Nephron progenitor cell (in vitro differentiated cells): ENCODE measurements around the gene CLECL1.
"Not testable (repeated sequence)": the region's sequence is repeated elsewhere in the genome, so short reads cannot be mapped to it uniquely, and the experiment has no call there.

ENCODE experiments used
- DNase-seq: peaks from one replicate; pipeline ENCODE4 v3.0.0; 2021
- H3K27ac Mint-ChIP-seq: 2 replicates; pipeline ENCODE4 v1.8.0; 2021; ENCODE audit warnings: mild to moderate bottlenecking, moderate library complexity, mixed read lengths
- H3K27me3 Mint-ChIP-seq: 2 replicates; pipeline ENCODE4 v1.8.0; 2021; ENCODE audit warnings: mild to moderate bottlenecking, low read depth, mixed read lengths; ENCODE audit not compliant: poor library complexity
- H3K36me3 Mint-ChIP-seq: 2 replicates; pipeline ENCODE4 v1.8.0; 2021; ENCODE audit warnings: low read depth, mixed read lengths
- H3K4me1 Mint-ChIP-seq: 2 replicates; pipeline ENCODE4 v1.8.0; 2021; ENCODE audit warnings: mixed read lengths
- H3K4me3 Mint-ChIP-seq: 2 replicates; pipeline ENCODE4 v1.8.0; 2021; ENCODE audit warnings: mild to moderate bottlenecking, moderate library complexity, mixed read lengths
- H3K9me3 Mint-ChIP-seq: 2 replicates; pipeline ENCODE4 v1.8.0; 2021; ENCODE audit warnings: mild to moderate bottlenecking, moderate library complexity, mixed read lengths
- CTCF ChIP-seq: fragments of 200-600 bp; sonication (generic); IDR thresholded peaks from 2 replicates; pipeline ENCODE4 v1.5.0; 2021; ENCODE audit warnings: antibody characterized with exemption

The CLECL1 gene

GRCh38 chr12:9706086-9706685 lies 26.7 kb downstream of the CLECL1 start:
- H3K27me3 Mint-ChIP-seq: peaks cover 8% of the 10 kb centered on the region
- H3K4me1 Mint-ChIP-seq: no peaks in the 10 kb centered on the region
- no peak overlapping the region for H3K4me3 Mint-ChIP-seq
- H3K9me3 Mint-ChIP-seq: peaks cover 27% of the 10 kb centered on the region
- H3K36me3 Mint-ChIP-seq: no peaks in the 10 kb centered on the region
- no peak overlapping the region for H3K27ac Mint-ChIP-seq
- no peak for TF ChIP-seq CTCF
- no peak for DNase-seq

- not testable (repeated sequence) for H3K4me1 Mint-ChIP-seq, H3K4me3 Mint-ChIP-seq, H3K27ac Mint-ChIP-seq, H3K36me3 Mint-ChIP-seq, DNase-seq, H3K27me3 Mint-ChIP-seq
- peaks cover 27% of the 10 kb centered on the region for H3K9me3 Mint-ChIP-seq
Observed at GRCh38 chr12:9704561-9704960, 28.3 kb downstream of the CLECL1 start.

- peaks cover 45% of the 10 kb centered on the region for H3K9me3 Mint-ChIP-seq
- H3K4me3 Mint-ChIP-seq: no peak overlapping the region
- peaks cover 13% of the 10 kb centered on the region for H3K36me3 Mint-ChIP-seq
- H3K27ac Mint-ChIP-seq: no peak overlapping the region
- H3K4me1 Mint-ChIP-seq: no peaks in the 10 kb centered on the region
- H3K27me3 Mint-ChIP-seq: peaks cover 8% of the 10 kb centered on the region
- DNase-seq: no peak
- TF ChIP-seq CTCF: no peak
Observed at GRCh38 chr12:9702255-9702654, 30.6 kb downstream of the CLECL1 start.

GRCh38 chr12:9701380-9702154 lies 31.3 kb downstream of the CLECL1 start:
- Mint-ChIP-seq H3K36me3 (peaks cover 20% of the 10 kb centered on the region), H3K9me3 (peaks cover 52% of the 10 kb centered on the region), H3K4me3 (no peak overlapping the region), H3K4me1 (no peaks in the 10 kb centered on the region), H3K27ac (no peak overlapping the region), H3K27me3 (peaks cover 8% of the 10 kb centered on the region)
- no peak for DNase-seq
- TF ChIP-seq CTCF: no peak

- H3K36me3 Mint-ChIP-seq: peaks cover 30% of the 10 kb centered on the region
- peaks cover 55% of the 10 kb centered on the region for H3K9me3 Mint-ChIP-seq
- no peak for DNase-seq
- no peak overlapping the region for H3K4me3 Mint-ChIP-seq
- TF ChIP-seq CTCF: no peak
- H3K4me1 Mint-ChIP-seq: no peaks in the 10 kb centered on the region
- H3K27me3 Mint-ChIP-seq: peaks cover 8% of the 10 kb centered on the region
- no peak overlapping the region for H3K27ac Mint-ChIP-seq
Observed at GRCh38 chr12:9700606-9700956, 32.3 kb downstream of the CLECL1 start.

GRCh38 chr12:9699898-9700605 lies 32.8 kb downstream of the CLECL1 start:
- Mint-ChIP-seq H3K4me3 (no peak overlapping the region), H3K9me3 (peaks cover 55% of the 10 kb centered on the region), H3K27me3 (peaks cover 8% of the 10 kb centered on the region), H3K4me1 (no peaks in the 10 kb centered on the region), H3K36me3 (peaks cover 35% of the 10 kb centered on the region), H3K27ac (no peak overlapping the region)
- no peak for DNase-seq
- TF ChIP-seq CTCF: no peak
